ENCODE data around the gene ITGA8. TPM values are rescaled to one million over a fixed set of nuclear protein-coding genes. Genes with fewer than 3 reads are reported as not detected.

Gene ITGA8
- total RNA-seq, 1 experiment from 2014 or later: 0.02 TPM

- no peaks in the 10 kb centered on the region for H4K20me1 ChIP-seq (ENCODE audit: insufficient read depth)
- H3K9ac ChIP-seq (ENCODE audit: low read length): no peak overlapping the region
- intact Hi-C loops (cut with micrococcal nuclease): no loop called here
- CTCF ChIA-PET: no interaction called here
- POLR2A ChIA-PET: no interaction called here
- no peak overlapping the region for H3K4me2 ChIP-seq (ENCODE audit: low read length)
- H3K9me2 ChIP-seq (ENCODE audit: insufficient read depth): no peaks in the 10 kb centered on the region
- no peak for DNase-seq (ENCODE audit: low read depth, low spot score)
- H3K4me1 ChIP-seq (ENCODE audit: control insufficient read depth in 1 of 2, insufficient read depth in 2 of 2, low read length in 2 of 2): no peaks in the 10 kb centered on the region
- BruUV-seq (replicated peaks): no TSS peak
- ATAC-seq: no peak
- H3K9me3 ChIP-seq (ENCODE audit: control insufficient read depth in 1 of 2, insufficient read depth in 1 of 2, low read depth in 1 of 2, low read length in 2 of 2): no peaks in the 10 kb centered on the region
- TF ChIP-seq CTCF (IDR thresholded peaks at IDR 0.05 in 2 of 3, conservative IDR thresholded peaks at IDR 0.05 in 1 of 3; ENCODE audit: borderline replicate concordance in 1 of 3, insufficient read depth in 1 of 3, low read depth in 2 of 3, low read length in 2 of 3) (no peak), TCF7L2 (IDR thresholded peaks at IDR 0.05; ENCODE audit: borderline replicate concordance, extremely low read depth, insufficient read depth, insufficient read length) (no peak), SIN3A (IDR thresholded peaks at IDR 0.05; ENCODE audit: low read depth) (no peak), EZH2phosphoT487 (IDR thresholded peaks at IDR 0.05; ENCODE audit: borderline replicate concordance) (no peak), RAD21 (IDR thresholded peaks at IDR 0.05; ENCODE audit: low read depth) (no peak), POLR2AphosphoS5 (IDR thresholded peaks at IDR 0.05; ENCODE audit: low read depth, low read length) (no peak), FOSL1 (IDR thresholded peaks at IDR 0.05; ENCODE audit: low read depth) (no peak), ZFX (IDR thresholded peaks at IDR 0.05) (no peak), POLR2A (IDR thresholded peaks at IDR 0.05; ENCODE audit: borderline replicate concordance, extremely low read depth, insufficient read depth, insufficient read length) (no peak), ZBTB33 (IDR thresholded peaks at IDR 0.05; ENCODE audit: extremely low read depth, insufficient replicate concordance, low read length) (no peak), ELF1 (IDR thresholded peaks at IDR 0.05; ENCODE audit: borderline replicate concordance, low read depth) (no peak), YY1 (IDR thresholded peaks at IDR 0.05; ENCODE audit: extremely low read depth, insufficient replicate concordance, low read depth, low read length) (no peak), SRF (IDR thresholded peaks at IDR 0.05; ENCODE audit: low read depth) (no peak), EZH2 (IDR thresholded peaks at IDR 0.05) (no peak)
- no peaks in the 10 kb centered on the region for H3K79me2 ChIP-seq (ENCODE audit: insufficient read depth, low read length)
- no peak overlapping the region for H2AFZ ChIP-seq (ENCODE audit: low read depth, low read length, poor library complexity, severe bottlenecking)
- H3K36me3 ChIP-seq (ENCODE audit: control insufficient read depth in 1 of 2, insufficient read depth in 2 of 2, low read length in 2 of 2): no peaks in the 10 kb centered on the region
- H3K27me3 ChIP-seq (ENCODE audit: insufficient read depth, low read length): peaks cover 73% of the 10 kb centered on the region
- no peak overlapping the region for H3K4me3 ChIP-seq (replicated peaks in 1 of 2; ENCODE audit: low read depth in 1 of 2, low read length in 2 of 2)
- RAD21 ChIA-PET (ENCODE audit: low non-redundant PET in 1 of 2, low total read pairs in 2 of 2, uncharacterized antibody in 2 of 2, unreplicated experiment in 2 of 2): no interaction called here
- no peak overlapping the region for H3K27ac ChIP-seq (ENCODE audit: low read depth, low read length)
Measured at GRCh38 chr10:15482156-15482555, 237.6 kb downstream of the ITGA8 start.
